ENCODE results near the gene MAN2A1. TPM values are rescaled to one million over a fixed set of nuclear protein-coding genes. Genes with fewer than 3 reads are reported as not detected.

Gene MAN2A1
- 31.0 and 31.2 TPM in 2 replicates for total RNA-seq

DNA sequence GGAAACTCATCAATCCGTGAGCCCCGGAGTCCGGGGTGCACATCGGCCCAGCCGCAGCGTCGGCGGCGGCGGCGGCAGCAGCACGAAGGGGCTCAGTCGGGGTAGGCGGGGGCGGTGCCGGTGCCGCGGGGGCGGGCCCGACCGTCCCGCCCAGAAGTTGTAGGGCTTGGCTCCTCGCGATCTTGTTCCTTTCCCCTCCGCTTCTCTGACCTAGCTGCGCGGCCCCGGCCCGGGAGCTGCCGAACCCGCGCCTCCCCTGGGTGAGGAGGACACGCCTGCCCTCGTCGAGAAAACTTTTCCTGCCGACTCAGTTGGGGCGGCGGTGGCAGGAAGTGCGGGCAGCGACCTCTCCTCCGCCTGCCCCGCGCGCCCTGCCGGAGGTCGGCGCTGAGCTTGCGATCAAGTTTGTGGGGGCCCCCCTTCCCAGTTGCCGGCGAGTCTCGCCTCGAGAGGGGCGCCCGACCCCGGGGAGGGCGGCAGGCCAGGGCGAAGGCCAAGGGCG is at the start of gene MAN2A1:
Gene MAN2A1 (plus strand): TSS at position 188 of the 502 bp plus-strand sequence. CDS start 491 bp downstream, outside the sequence.
- intact Hi-C loops (cut with micrococcal nuclease), result loop anchor here (1.0 to 10.0 kb wide), 12 partner anchors 98 to 1545 kb away; partner anchors contain the start of genes FBXL17, SLC25A46 and WDR36

DNA sequence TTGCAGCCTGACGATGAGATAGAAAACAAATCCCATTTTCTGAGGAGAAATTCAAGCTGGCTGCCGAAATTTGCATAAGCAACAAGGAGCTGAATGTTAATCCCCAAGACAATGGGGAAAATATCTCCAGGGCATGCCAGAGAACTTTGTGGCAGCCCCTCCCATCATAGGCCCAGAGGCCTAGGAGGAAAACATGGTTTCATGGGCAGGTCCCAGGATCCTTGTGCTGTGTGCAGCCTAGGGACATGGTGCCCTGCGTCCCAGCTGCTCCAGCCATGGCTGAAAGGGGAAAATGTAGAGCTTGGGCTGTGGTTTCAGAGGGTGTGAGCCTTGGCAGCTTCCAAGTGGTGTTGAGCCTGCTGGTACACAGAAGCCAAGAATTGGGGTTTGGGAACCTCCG is 48.8 kb upstream of the MAN2A1 start:
- intact Hi-C loops (cut with micrococcal nuclease), result no loop called here

DNA sequence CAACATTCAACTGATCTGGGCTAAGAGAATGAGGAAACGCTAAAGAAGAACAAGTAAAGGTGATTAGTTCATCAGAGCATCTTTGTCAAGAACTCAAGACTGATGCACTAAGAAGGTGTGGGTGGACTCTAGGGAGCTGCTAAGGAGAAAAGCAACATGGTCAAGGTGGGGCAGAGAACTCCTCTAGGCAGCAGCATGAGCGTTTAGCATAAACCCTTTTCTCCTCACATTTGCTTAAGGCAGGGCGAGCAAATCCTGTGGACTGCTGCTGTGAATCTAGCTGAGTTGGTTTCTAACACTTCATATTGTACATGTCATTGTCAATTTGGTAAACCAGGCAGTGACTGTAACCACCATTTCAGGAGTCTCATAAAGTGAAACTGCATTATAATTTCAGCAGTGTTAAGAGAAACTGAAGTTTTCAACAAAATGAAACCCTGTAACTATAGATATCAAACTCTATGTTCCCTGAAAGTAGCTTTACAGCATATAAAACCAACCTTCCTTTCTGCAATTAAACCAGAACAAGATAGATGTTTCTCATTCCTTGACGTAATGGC is 45.9 kb upstream of the MAN2A1 start:
- intact Hi-C loops (cut with micrococcal nuclease), result no loop called here

DNA sequence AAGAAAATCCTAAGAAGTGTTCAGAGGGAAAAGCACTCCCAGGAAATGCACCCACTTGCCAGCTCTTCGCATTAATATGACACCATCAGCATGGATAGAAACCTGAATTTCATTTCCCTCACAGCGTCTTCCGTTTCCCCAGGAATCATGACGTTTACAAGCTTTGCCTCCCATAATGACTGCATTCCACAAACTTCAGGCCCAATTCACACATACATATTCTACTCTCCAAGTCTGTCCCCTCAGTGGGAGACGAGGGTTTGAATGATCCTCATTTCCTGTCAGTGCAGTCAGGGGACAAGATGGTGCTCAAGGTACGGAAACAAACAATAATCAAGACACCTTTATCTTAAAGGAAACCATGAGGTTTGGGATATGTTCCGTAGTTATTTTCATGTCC is 44.9 kb upstream of the MAN2A1 start:
- intact Hi-C loops (cut with micrococcal nuclease), result no loop called here

DNA sequence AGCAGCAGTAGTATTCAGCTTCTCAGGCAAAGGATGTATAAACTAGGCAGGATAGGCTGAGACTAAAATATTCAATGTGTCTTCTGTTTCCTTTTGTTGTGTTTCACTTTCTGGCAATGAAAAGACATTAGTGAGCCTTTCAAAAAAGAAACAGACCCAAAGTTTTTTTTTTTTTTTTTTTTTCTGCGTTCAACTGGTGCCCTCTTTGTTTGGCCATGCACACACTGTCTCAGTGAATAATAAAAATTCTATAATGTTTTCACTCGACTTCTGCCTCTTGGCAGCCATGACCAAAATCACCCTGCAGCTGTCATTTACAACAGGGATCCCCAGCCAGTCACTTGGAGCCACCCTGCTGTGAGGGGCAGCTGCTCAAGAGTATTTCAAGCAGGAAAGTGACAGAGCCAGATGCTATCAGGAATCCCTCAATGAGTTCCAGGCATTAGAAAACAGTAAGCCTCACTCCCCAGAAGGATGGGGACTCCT is 44.0 kb upstream of the MAN2A1 start:
- intact Hi-C loops (cut with micrococcal nuclease), result no loop called here

DNA sequence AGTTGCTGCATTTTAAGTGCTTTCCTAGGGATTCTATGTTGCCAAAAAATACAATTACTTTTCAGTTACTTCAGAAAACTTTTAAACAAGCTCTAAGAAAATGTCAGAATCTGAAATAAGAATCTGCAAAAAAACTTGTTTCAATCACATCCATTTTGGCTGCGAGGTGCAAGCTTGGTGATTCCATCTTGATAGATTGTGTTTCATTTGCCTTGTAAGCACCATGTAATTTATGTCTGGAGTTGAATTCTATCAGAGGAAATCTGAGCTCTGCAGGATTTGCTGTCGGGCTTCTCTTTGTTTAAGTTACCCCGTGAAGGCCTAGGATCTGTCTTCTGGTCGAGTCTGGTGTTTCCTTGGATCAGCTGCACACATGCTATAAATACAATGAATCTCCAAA is 40.4 kb upstream of the MAN2A1 start:
- intact Hi-C loops (cut with micrococcal nuclease), result no loop called here

DNA sequence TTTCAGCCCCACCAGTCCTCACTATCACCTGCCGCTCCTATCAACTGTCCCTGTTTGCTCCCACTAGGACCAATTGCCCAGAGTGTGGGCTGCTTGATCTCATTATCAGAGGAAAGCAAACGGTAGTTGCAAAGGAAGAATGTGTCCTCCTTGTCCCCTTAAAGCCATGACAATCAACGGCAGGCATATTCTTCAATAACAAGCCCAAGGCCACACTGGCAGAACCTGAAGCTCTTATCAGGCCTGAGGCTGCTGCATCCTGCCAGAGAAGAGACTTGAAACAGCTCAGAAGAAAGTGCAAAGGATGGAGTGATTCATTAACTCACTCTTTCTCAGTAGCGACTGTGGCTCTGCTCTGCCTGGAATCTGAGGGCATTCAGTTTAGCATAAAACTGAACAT is 39.2 kb upstream of the MAN2A1 start:
- intact Hi-C loops (cut with micrococcal nuclease), result no loop called here

DNA sequence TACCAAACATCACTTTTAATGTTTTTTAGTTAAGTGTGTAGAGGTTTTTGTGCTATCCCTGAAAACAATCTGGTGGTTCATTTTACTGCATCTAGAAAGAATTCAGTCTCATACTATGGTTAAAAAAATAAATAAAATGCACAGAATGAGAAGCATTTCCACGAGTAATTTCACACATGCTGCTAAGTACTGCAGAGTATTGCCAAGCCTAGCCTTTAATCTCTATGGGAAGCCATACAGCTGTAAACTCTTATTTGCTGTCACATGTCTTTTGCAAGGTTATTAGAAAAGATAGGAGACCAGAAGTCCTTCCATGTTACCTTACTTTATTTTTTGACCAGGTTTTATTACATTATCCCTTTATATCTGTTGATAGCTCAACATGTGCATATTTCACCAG is 37.6 kb upstream of the MAN2A1 start:
- intact Hi-C loops (cut with micrococcal nuclease), result no loop called here

DNA sequence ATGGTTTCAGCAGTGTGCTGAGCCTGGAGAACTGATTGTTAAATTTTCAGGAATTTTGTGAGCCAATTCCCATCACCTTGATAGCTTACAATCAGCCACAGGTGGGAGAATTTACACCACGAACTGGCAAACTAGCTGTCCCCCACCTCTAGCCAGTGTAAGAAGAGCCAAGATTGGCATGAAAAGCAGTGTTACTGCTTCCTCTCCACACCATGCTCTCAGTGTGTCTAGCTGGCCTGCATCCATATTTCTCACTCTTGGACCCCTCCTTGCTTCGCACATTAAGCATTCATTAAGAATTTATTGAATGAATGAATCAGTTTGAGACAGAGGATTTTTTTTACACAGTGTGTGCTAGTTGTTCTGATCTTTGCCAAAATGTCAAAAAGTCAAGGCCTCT is 36.7 kb upstream of the MAN2A1 start:
- intact Hi-C loops (cut with micrococcal nuclease), result no loop called here

DNA sequence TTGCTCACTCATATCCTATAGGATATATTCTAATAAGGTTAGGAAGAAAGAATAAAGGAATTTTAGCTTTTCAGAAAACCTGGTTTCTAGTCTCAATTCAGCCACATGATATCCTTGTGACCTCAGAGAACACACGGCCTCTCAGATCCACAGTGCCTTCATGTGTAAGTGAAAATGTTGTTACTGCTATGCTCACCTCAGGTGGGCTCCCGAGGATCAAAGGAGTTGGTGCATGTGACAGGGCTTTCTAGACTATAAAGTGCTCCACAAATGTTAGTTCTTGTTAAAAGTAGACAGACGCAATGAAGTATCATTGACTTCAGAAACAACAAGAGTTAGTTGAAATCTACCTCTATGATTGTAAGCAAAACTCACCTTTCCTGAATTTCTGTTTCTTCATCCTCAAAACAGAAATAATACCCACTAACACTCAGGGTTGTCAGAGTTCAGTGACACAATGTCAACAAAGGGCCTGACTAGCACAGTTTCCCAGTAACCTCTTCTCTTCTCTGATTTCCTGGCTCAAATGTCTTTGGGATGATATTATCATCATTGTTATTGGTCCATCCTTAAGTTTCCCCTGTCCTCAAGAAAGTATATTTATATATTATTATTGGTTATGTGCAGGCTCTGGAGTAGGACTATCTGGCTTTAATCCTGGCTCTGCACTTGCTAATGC is 36.0 kb upstream of the MAN2A1 start:
- intact Hi-C loops (cut with micrococcal nuclease), result no loop called here

DNA sequence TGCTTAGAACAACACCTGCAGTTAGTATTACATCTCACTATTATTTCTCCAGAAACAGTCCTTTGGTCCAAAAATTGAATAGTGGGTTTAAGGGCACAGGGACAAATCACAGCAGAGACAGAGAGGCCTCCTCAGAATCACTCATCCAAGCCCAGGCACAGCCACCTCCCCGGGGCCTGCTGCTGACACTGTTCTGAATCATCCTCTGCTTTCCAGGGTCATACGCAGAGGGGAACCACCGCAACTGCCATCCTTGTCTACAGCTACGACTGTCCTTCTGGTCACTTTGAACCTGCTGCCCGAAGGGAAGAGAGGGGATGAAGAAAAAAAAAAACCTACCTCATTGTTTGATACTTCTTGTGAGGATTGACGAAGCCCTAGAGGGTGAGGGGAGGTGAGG is 35.3 kb upstream of the MAN2A1 start:
- intact Hi-C loops (cut with micrococcal nuclease), result no loop called here

DNA sequence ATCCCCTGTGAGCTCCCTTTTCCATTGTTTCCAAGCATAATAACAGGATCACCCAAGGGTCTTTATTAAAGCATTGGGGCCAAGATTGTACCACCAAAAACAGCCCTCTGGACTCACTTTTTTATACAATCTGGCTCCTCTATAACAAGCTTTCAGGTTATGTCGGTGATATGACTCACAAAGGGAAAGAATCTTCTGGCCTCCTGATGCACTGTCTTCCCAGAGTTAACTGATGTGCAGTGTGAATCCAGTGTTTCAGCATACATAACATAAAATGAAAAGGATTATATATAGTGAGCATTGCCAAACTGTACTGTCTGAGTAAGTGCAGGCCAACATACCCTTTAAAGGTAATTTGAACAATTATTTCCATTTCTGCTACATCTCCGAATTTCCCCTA is 33.9 kb upstream of the MAN2A1 start:
- intact Hi-C loops (cut with micrococcal nuclease), result no loop called here

DNA sequence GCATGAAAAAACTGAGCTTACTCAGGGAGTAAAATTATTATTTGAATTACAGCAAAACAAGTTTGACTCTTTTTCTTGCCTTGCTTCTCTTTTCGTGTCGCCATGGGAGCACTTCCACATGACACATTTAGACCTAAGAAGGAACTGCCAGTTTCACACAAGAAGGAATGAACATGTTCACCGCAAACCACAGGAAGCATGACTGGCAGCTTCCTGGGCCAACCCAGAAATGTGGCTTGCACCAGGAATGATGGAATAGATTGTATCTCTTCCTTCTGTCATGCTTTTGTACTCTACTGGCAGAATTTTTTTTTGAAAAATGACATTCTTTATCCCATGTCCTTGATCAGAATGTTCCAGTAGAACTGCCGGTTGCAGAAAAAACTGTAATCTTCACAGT is 32.9 kb upstream of the MAN2A1 start:
- intact Hi-C loops (cut with micrococcal nuclease), result no loop called here

DNA sequence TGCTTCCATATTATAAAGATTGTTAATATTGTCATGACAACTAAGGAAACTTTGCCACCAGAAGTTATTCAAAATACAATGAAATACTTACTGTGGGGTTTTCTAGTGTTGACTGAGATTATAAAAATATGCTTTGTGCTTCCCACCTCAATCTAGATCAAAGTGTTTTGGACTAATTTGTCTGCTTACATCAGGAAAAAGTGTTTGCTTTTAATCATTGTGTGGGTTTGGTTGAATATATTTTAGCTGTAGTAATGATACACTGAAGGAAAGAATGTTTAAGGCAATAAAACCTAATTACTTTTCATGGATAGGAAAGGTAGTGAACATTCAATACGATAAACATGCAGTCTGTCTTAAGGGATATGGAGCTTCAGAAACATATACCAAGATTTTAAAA is 29.8 kb upstream of the MAN2A1 start:
- intact Hi-C loops (cut with micrococcal nuclease), result no loop called here

DNA sequence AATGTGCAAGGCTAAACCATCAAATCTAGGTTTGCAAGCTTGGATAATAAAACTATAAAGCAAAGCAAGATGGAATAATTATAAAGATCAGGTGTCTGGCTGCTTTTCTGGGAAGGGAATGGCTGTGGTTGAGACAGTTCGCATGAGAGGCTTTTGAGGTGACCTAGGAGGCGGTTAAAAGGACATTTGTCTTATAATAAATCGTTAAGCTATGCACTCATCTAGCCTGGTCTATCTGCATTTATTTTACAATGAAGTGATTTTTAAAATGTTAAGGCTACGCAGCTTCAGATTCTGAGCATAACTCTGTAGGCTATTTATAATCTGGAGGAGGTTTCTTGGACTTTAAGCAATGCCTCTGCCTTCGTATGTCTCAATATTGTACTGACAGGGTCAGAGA is 29.4 kb upstream of the MAN2A1 start:
- intact Hi-C loops (cut with micrococcal nuclease), result no loop called here

DNA sequence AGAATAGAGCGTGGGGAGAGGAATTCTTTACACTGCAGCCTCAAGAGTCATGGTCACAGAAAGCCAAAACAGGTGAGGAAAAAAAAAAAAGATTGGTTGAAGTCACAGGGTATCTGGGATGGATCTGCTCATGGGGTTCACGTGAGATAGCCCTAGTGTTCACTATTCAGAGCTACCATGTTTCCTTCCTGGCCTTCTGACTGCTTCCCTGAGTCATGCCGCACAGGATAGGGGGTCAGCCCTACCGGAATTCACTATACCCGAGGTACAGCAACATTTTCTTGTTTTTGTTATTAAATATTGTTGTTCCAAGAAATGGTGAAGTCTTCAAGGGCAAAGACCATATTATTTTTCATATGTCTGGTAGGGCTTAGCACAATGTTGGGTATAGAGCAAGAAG is 21.5 kb upstream of the MAN2A1 start:
- intact Hi-C loops (cut with micrococcal nuclease), result no loop called here

DNA sequence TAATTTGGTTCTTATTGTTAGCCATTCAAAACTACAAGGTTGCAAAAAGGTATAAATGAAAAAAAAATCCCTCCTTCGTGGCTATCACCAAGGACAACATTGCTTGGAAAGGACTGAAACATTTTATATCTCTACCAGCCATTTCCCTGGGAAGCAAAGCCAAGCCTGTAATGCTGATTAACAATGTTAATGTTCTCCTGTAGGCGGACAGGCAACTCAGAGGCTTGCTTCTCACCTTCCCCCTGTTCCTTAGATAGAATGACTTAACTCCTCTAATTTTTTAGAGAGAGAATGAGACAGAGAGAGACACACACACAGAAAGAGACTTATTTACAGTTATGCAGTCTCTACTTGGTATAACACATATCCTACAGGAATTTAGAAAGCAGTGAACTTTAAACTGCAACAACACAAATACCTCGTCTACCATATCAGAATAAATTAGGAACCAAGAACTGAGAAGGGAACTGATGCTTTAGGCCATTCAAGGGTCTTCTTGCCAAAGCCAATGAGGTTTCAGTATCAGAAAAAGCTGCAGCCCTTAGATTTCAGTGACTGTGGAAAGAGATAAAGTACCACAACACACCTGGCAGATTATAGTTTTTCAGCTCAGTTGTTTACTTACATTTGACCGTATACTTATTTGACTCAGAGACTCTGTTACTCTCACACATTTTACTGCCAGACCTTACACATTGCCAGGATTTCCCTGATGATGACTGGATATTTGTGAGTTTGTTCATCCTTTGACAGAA is 20.9 kb upstream of the MAN2A1 start:
- intact Hi-C loops (cut with micrococcal nuclease), result no loop called here

DNA sequence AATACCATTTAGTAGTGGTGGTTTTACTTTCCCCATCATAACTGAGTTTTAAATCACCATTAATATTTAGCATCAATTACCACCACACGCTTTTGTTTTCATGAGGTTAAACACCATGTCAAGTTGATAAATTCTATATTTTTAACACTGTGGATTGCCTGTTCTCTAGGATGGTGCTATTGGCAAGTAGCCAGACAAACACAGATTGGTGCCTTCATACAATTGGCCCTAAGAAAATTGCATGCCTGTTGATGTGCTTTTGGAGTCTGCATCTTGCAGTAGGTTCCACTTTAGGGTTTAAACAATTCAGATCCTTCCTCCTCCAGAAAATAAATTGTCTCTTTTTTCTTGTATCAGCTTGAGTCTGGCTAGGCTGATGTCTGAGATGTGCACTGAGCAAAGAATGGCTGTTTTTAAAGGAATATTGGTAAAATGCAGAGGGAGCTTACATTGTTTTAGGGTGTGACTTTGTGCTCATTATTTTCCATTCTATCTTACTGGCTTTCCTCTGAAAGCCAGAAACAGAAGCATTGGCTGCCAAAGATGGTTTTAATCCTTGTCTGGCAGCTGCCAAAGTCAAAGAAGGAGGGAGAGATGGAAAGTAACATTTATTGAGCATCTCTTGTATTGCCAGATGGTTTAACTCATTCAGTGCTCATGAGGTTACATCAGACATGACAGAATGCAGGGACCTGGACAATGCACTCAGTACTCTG is 19.6 kb upstream of the MAN2A1 start:
- intact Hi-C loops (cut with micrococcal nuclease), result no loop called here

DNA sequence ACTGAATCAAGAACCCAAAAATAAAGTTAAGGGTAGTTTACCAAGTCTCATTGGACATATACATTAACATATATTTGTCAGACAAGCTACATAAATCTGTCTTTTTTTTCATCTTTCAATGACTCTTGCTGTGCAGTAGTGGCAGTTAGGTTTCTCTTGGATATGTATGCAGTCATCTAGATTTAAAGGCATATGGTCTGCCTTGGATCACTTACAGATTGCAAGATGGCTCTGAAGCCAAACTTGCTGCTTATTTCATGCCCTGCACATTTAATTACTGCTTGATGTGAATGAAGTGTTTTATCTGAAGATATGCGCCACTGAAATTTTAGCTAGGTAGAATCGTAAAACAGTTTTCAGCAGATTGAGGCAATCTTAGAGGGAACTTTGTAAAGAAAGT is 18.6 kb upstream of the MAN2A1 start:
- intact Hi-C loops (cut with micrococcal nuclease), result no loop called here

DNA sequence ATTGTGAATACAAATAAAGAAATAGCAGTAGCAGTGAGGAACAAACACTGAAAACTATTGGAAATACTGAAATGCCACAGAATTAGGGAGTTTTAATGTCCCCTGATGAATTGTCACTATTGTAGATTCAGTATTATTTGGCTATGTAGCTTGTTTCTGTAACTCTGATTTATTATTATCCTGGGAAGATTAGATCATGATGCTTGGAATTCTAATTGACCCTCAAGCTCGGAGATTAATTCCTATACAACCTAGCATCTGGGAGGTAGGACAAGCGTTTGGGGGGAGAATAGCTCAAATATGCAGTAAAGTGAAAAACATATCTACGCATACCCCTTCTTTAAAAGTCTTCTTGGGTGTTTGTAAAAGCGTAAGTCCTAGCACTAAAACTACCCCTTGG is 15.1 kb upstream of the MAN2A1 start:
- intact Hi-C loops (cut with micrococcal nuclease), result no loop called here

DNA sequence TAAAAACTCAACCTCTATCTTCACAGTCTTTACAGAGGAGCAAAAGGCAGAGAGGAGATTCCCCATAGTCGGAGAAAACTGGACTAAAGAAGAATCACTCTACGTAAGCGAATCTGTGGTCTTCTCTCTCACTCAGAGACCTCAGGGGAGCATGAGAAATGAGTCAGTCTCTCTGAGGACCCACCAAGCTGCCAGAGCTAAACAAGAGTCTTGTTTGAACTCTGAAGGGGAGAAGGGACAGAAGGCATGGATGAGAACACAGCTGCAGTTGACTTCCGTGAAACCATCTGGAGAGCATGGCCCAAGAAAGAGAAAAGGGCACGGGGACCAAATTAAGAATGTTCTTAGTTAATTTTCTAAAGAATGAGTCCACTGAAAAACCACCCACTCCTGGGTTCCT is 12.8 kb upstream of the MAN2A1 start:
- intact Hi-C loops (cut with micrococcal nuclease), result no loop called here

DNA sequence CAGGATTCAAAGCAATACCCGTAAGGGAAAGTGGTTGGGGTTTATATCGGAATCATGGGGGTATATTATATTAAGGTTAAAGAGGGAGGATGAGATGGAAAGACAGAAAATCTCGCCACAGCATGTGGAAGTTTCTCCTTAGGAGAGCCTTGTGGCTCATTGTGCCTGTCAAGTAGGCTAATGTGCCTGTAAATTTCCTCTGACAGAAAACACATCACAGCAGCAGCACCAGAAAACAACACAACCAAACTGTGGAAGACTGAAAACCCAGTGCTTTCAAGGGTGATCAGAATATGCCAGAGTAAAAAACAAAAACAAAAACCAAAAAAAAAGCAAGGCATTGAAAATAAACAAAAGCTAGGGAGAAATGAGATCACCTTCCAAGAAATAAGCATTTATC is 11.3 kb upstream of the MAN2A1 start:
- intact Hi-C loops (cut with micrococcal nuclease), result no loop called here
